Osteoblast (primary cell): ENCODE data around the gene CLTCL1. TPM values are rescaled to one million over a fixed set of nuclear protein-coding genes. Genes with fewer than 3 reads are reported as not detected.

Experiments used
- DNase-seq: peaks from one replicate; pipeline ENCODE4 v3.0.0; 2011; ENCODE audit warnings: low spot score, mixed read lengths; ENCODE audit not compliant: insufficient read length; ENCODE audit errors: missing footprints
- H2AFZ ChIP-seq: 2 replicates; pipeline ENCODE4 v1.6.0; 2011; ENCODE audit warnings: mild to moderate bottlenecking, low read length
- H3K27ac ChIP-seq: 2 replicates; pipeline ENCODE4 v1.5.1; 2011; ENCODE audit warnings: mild to moderate bottlenecking, low read depth, low read length, moderate library complexity
- H3K27me3 ChIP-seq: 2 replicates; pipeline ENCODE4 v1.6.0; 2012; ENCODE audit warnings: mild to moderate bottlenecking, control low read depth, inconsistent platforms, low read length, moderate library complexity; ENCODE audit not compliant: insufficient read depth
- H3K36me3 ChIP-seq: 2 replicates; pipeline ENCODE4 v1.5.1; 2011; ENCODE audit warnings: mild to moderate bottlenecking, low read length, control low read depth, moderate library complexity; ENCODE audit not compliant: insufficient read depth
- H3K4me1 ChIP-seq: 2 replicates; pipeline ENCODE4 v1.5.1; 2011; ENCODE audit warnings: mild to moderate bottlenecking, low read length, control low read depth, moderate library complexity; ENCODE audit not compliant: insufficient read depth
- H3K4me2 ChIP-seq: 2 replicates; pipeline ENCODE4 v1.6.0; 2011; ENCODE audit warnings: mild to moderate bottlenecking, low read length; ENCODE audit not compliant: insufficient read depth
- H3K4me3 ChIP-seq: fragments of 200-600 bp; sonication (generic); 3 replicates; pipeline ENCODE4 v1.5.1; 2012; ENCODE audit warnings: mild to moderate bottlenecking, low read length, inconsistent platforms; ENCODE audit not compliant: insufficient read depth
- H3K79me2 ChIP-seq: 2 replicates; pipeline ENCODE4 v1.6.0; 2012; ENCODE audit warnings: mild to moderate bottlenecking, low read length, control low read depth, inconsistent platforms; ENCODE audit not compliant: insufficient read depth
- H3K9me3 ChIP-seq: 2 replicates; pipeline ENCODE4 v1.5.1; 2011; ENCODE audit warnings: low read depth, low read length, control low read depth
- H4K20me1 ChIP-seq: 2 replicates; pipeline ENCODE4 v1.6.0; 2012; ENCODE audit warnings: mild to moderate bottlenecking, low read length, control low read depth; ENCODE audit not compliant: insufficient read depth
- CTCF ChIP-seq: IDR thresholded peaks from 2 replicates; pipeline ENCODE4 v1.5.1; 2011; ENCODE audit warnings: mild to moderate bottlenecking, low read depth, low read length, moderate library complexity; ENCODE audit errors: extremely low read depth
- total RNA-seq: library from RNA; depleted of rRNA; stranded (reverse); fragments of >200 nt; gene quantifications from 2 replicates; pipeline ENCODE4 v1.2.3, GENCODE V29; 2012

CLTCL1 gene
- total RNA-seq, 1 donor, result 29.7 TPM

- no peak for DNase-seq
- Histone ChIP-seq H3K4me3 (no peak overlapping the region), H3K27ac (no peak overlapping the region), H3K36me3 (peaks cover 29% of the 10 kb centered on the region), H2AFZ (no peak overlapping the region), H3K79me2 (no peaks in the 10 kb centered on the region), H3K27me3 (no peaks in the 10 kb centered on the region), H4K20me1 (no peaks in the 10 kb centered on the region), H3K4me1 (no peaks in the 10 kb centered on the region), H3K4me2 (no peak overlapping the region), H3K9me3 (no peaks in the 10 kb centered on the region)
- no peak for TF ChIP-seq CTCF
Observed at GRCh38 chr22:19234126-19234896, 57.2 kb downstream of the CLTCL1 start.

GRCh38 chr22:19233189-19233661 lies 58.3 kb downstream of the CLTCL1 start:
- Histone ChIP-seq H3K4me3 (no peak overlapping the region), H2AFZ (no peak overlapping the region), H3K4me2 (no peak overlapping the region), H3K4me1 (no peaks in the 10 kb centered on the region), H3K79me2 (no peaks in the 10 kb centered on the region), H4K20me1 (no peaks in the 10 kb centered on the region), H3K27me3 (no peaks in the 10 kb centered on the region), H3K9me3 (no peaks in the 10 kb centered on the region), H3K27ac (no peak overlapping the region), H3K36me3 (peaks cover 27% of the 10 kb centered on the region)
- no peak for DNase-seq
- no peak for TF ChIP-seq CTCF

- H3K4me1 ChIP-seq, result no peaks in the 10 kb centered on the region
- TF ChIP-seq CTCF, result no peak
- no peak for DNase-seq
- no peaks in the 10 kb centered on the region for H3K27me3 ChIP-seq
- no peak overlapping the region for H3K27ac ChIP-seq
- no peak overlapping the region for H3K4me3 ChIP-seq
- H4K20me1 ChIP-seq, result no peaks in the 10 kb centered on the region
- peaks cover 32% of the 10 kb centered on the region for H3K36me3 ChIP-seq
- H3K79me2 ChIP-seq, result no peaks in the 10 kb centered on the region
- no peaks in the 10 kb centered on the region for H3K9me3 ChIP-seq
- no peak overlapping the region for H3K4me2 ChIP-seq
- no peak overlapping the region for H2AFZ ChIP-seq
Observed at GRCh38 chr22:19232623-19233022, 58.9 kb downstream of the CLTCL1 start.

GRCh38 chr22:19231986-19232385 lies 59.5 kb downstream of the CLTCL1 start:
- Histone ChIP-seq H2AFZ (no peak overlapping the region), H3K79me2 (no peaks in the 10 kb centered on the region), H3K4me2 (no peak overlapping the region), H3K9me3 (no peaks in the 10 kb centered on the region), H3K4me3 (no peak overlapping the region), H3K36me3 (peaks cover 32% of the 10 kb centered on the region), H3K4me1 (no peaks in the 10 kb centered on the region), H3K27ac (no peak overlapping the region), H4K20me1 (no peaks in the 10 kb centered on the region), H3K27me3 (no peaks in the 10 kb centered on the region)
- DNase-seq, result no peak
- TF ChIP-seq CTCF, result no peak
